ENCODE measurements around the gene TRMT44.
"Not testable (repeated sequence)": the region's sequence is repeated elsewhere in the genome, so short reads cannot be mapped to it uniquely, and the experiment has no call there.

Gene TRMT44

DNA sequence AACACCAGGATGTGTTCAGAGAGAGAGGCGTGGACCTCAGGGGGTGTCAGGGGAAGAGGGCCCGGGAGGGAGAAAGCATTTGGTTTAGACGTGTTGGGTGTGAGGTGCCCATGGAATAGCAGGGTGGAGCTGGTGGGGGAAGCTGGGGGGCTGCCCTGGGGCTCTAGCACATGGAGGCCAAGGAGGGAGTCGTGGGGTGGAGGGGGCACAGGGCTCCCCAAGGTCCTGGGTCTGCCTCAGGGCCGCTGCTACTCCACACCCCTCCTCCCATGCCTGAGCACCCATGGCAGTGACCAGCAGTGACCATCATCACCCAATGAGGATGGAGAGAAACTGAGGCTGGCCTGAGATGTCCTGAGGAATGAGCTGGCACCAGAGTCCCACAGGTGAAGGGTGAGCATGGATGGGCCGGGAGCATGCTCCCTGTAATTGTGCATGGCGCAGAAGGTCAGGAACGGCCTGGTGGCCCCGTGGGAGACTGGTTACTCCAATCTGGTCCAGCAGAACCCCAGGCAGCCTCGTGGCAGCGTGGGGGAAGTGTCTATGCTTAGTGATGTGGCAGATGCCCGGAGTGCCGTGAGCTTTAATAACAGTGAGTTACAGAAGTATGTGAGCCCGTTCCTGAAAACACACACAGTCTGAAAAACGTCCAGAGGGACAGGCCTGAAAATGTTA lies 70.2 kb downstream of the TRMT44 start:
- H3K9me3 Mint-ChIP-seq (ENCODE audit: low read depth), result no peaks in the 10 kb centered on the region
- no peak overlapping the region for H3K27ac Mint-ChIP-seq
- no peak overlapping the region for H3K4me3 Mint-ChIP-seq
- H3K4me1 Mint-ChIP-seq (ENCODE audit: low read depth), result no peaks in the 10 kb centered on the region
- H3K36me3 Mint-ChIP-seq, result peaks cover 4% of the 10 kb centered on the region
- H3K27me3 Mint-ChIP-seq, result no peaks in the 10 kb centered on the region

DNA sequence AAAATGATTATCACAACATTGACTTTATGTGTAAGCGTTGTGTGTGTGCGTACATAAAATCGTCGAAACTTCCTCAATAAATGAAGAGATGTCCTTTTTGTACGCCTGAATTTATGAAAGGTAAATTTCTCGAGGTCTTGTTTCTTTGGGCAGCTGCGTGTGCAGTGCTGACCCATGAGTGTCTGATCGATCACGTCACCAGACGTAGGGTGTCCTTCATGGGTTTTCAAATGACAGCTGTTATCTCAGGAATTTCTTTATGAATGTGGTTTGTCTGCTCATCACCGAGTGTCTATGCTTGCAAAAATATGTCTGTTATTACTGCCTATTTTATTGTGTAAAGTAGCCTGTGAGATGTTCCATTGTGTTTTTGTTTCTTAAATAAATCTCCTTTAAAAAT lies 71.9 kb downstream of the TRMT44 start:
- no peak overlapping the region for H3K27ac Mint-ChIP-seq
- H3K9me3 Mint-ChIP-seq (ENCODE audit: low read depth), result no peaks in the 10 kb centered on the region

DNA sequence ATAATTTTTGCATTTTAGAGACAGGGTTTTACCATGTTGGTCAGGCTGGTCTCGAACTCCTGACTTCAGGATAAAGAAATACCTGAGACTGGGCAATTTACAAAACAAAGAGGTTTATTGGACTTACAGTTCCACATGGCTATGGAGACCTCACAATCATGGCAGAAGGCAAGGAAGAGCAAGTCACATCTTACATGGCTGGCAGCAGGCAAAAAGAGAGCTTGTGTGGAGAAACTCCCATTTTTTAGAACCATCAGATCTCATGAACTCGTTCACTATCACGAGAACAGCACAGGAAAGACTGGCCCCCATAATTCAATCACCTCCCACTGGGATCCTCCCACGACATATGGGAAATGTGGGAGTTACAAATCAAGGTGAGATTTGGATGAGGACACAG lies 72.5 kb downstream of the TRMT44 start:
- H3K9me3 Mint-ChIP-seq (ENCODE audit: low read depth); H3K27ac Mint-ChIP-seq; H3K36me3 Mint-ChIP-seq; H3K4me1 Mint-ChIP-seq (ENCODE audit: low read depth); H3K4me3 Mint-ChIP-seq; H3K27me3 Mint-ChIP-seq: not testable (repeated sequence)

More for the DNA sequence above, 71.9 kb downstream of the TRMT44 start:
- Mint-ChIP-seq H3K4me3 (no peak overlapping the region), H3K27me3 (no peaks in the 10 kb centered on the region), H3K36me3 (peaks cover 4% of the 10 kb centered on the region), H3K4me1 (ENCODE audit: low read depth) (no peaks in the 10 kb centered on the region)

DNA sequence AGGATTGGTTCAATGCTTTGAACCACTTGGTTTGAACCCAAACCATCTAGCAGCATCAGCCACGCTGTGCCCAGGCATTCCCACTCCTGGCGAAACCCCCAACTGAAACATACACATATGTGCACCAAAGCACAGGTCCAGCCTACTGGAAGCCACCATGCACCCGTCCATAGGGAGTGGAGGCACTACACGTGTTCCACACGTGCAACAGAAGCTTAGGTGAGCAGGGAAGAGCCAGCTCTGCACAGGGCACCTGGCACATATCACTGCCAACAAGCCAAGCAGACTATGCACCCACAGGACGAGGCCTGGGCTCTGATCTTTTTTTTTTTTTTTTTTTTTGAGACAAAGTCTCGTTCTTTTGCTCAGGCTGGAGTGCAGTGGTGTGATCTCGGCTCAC lies 73.4 kb downstream of the TRMT44 start:
- Mint-ChIP-seq H3K36me3 (peaks cover 4% of the 10 kb centered on the region), H3K9me3 (ENCODE audit: low read depth) (no peaks in the 10 kb centered on the region), H3K4me1 (ENCODE audit: low read depth) (no peaks in the 10 kb centered on the region), H3K27ac (no peak overlapping the region), H3K27me3 (no peaks in the 10 kb centered on the region), H3K4me3 (no peak overlapping the region)

DNA sequence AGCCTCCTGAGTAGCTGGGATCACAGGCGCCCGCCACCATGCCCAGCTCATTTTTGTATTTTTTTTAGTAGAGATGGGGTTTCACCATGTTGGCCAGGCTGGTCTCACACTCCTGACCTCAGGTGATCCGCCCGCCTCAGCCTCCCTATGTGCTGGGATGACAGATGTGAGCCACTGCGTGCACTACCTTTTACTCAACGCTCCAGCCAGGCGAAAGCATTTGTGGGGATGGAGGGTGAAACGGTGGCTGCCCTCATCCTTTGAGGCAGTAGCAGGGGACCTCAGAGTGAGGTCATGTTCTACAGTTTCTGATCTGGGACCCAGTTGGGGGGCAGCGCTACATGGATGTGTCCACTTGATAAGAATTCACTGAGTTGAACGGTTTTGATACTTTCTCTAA lies 73.8 kb downstream of the TRMT44 start:
- H3K4me1 Mint-ChIP-seq (ENCODE audit: low read depth), result no peaks in the 10 kb centered on the region
- no peak overlapping the region for H3K4me3 Mint-ChIP-seq
- H3K27me3 Mint-ChIP-seq, result no peaks in the 10 kb centered on the region
- peaks cover 4% of the 10 kb centered on the region for H3K36me3 Mint-ChIP-seq
- no peaks in the 10 kb centered on the region for H3K9me3 Mint-ChIP-seq (ENCODE audit: low read depth)
- H3K27ac Mint-ChIP-seq, result no peak overlapping the region

DNA sequence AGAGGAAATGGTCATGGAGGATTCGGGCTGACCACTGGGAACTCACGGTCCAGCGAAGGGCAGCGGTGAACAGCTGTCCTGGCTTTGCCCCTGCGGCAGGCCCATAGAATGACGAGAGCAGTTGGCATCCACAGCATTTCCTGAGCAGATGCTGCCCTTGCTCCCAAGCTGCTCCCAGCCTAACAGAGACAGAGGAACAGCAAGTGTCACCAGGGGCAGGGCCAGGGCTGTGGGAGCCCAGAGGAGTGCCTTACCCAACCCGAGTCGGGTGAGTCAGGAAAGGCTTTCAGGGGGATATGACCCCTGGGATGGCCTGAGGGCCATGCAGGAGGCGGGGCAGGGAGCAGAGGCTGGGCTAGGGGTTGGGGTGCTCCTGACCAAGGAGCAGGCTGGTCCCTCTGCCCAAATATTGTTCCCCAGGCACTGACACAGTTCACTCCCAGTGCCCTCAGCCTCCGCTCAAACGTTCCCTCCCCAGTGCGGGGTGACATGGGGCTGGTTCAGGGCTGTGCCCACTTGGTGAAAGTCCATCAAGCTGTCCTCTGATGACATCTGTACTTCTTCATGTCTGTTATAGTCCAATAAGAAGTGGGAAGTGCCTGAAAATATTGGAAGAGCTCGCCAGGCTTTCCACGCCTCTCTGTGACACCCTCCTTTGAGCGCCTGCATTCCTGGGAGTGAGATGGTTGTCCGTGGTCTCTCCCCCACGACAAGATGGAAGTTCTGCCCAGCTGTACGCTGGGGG lies 74.9 kb downstream of the TRMT44 start:
- Mint-ChIP-seq H3K27me3 (no peaks in the 10 kb centered on the region), H3K4me1 (ENCODE audit: low read depth) (no peaks in the 10 kb centered on the region), H3K27ac (no peak overlapping the region), H3K9me3 (ENCODE audit: low read depth) (no peaks in the 10 kb centered on the region), H3K4me3 (no peak overlapping the region), H3K36me3 (peaks cover 4% of the 10 kb centered on the region)

DNA sequence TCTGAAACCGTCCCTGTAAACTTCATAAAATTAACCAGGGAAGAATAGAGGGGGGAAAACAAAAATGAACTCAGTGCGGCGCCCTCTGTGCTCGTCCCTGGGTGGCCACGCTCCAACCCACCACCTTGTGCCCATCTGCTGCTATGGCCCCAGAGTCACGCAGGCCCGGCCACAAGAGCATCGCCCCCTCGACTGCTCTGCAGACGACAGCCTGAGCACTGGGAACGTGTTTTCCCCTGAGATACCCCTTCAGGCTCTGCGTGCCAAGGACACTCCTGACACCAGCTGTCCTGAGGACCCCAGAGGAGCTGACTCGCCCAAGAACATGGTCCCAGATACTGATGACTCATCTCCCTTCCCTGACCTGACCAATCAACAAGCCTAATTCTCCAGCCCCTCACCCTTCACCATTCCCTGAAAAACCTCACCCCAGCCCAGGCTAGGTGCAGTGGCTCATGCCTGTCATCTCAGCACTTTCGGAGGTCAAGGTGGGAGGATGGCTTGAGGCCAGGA lies 75.5 kb downstream of the TRMT44 start:
- H3K27ac Mint-ChIP-seq, result no peak overlapping the region
- no peaks in the 10 kb centered on the region for H3K4me1 Mint-ChIP-seq (ENCODE audit: low read depth)
- no peaks in the 10 kb centered on the region for H3K27me3 Mint-ChIP-seq
- H3K4me3 Mint-ChIP-seq, result no peak overlapping the region
- H3K9me3 Mint-ChIP-seq (ENCODE audit: low read depth), result no peaks in the 10 kb centered on the region
- H3K36me3 Mint-ChIP-seq, result peaks cover 4% of the 10 kb centered on the region

DNA sequence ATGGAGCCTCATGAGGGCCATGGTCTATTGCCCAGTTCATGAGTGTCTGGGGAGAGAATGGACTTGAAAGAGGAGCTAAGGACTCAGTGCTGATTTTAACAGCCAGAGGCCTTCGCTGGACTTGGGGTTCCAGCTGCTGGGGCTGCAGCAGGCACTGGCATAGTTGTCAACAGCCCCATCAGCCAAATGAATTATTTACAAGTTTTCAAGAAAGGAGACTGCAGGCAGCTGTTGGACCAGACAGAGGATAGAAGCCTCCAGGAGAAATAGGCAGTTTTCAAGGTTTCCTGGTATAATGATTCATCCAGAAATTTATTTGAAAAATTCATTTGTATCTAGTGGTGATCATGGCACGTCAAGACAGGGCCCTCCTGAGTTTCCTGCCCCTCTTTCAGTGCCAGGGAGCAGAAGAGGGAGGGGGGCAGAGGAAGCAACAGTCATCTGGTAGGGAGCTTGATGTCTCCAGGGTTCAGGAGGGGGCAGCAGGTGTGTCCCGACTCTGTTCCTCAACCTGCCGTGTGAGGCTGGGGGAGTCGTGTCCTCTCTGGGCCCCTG lies 76.5 kb downstream of the TRMT44 start:
- Mint-ChIP-seq H3K4me1 (ENCODE audit: low read depth) (no peaks in the 10 kb centered on the region), H3K4me3 (no peak overlapping the region), H3K9me3 (ENCODE audit: low read depth) (no peaks in the 10 kb centered on the region), H3K36me3 (peaks cover 4% of the 10 kb centered on the region), H3K27me3 (no peaks in the 10 kb centered on the region), H3K27ac (no peak overlapping the region)

DNA sequence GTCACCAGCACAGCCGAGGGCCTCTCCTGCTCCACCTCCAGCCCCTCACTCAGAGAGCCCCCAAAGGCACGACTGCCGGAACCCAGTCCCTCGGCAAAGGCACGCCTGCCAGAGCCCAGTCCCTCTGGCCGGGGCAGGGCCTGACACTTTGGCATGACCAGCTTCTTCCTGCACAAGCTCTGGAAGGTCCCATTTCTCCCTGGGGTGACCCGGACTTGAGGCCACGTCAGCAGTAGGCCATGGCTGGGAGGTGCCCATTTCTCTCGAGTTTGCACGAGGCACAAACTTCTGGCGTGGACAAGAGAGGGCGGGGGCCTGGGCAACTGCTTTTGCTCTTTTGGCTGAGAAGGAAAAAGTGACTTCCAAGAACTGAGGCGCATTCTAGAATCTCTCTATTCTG lies 77.4 kb downstream of the TRMT44 start:
- H3K36me3 Mint-ChIP-seq, result peaks cover 4% of the 10 kb centered on the region
- H3K27me3 Mint-ChIP-seq, result no peaks in the 10 kb centered on the region
- no peaks in the 10 kb centered on the region for H3K9me3 Mint-ChIP-seq (ENCODE audit: low read depth)
- no peak overlapping the region for H3K27ac Mint-ChIP-seq
- no peak overlapping the region for H3K4me3 Mint-ChIP-seq
- H3K4me1 Mint-ChIP-seq (ENCODE audit: low read depth), result no peaks in the 10 kb centered on the region

DNA sequence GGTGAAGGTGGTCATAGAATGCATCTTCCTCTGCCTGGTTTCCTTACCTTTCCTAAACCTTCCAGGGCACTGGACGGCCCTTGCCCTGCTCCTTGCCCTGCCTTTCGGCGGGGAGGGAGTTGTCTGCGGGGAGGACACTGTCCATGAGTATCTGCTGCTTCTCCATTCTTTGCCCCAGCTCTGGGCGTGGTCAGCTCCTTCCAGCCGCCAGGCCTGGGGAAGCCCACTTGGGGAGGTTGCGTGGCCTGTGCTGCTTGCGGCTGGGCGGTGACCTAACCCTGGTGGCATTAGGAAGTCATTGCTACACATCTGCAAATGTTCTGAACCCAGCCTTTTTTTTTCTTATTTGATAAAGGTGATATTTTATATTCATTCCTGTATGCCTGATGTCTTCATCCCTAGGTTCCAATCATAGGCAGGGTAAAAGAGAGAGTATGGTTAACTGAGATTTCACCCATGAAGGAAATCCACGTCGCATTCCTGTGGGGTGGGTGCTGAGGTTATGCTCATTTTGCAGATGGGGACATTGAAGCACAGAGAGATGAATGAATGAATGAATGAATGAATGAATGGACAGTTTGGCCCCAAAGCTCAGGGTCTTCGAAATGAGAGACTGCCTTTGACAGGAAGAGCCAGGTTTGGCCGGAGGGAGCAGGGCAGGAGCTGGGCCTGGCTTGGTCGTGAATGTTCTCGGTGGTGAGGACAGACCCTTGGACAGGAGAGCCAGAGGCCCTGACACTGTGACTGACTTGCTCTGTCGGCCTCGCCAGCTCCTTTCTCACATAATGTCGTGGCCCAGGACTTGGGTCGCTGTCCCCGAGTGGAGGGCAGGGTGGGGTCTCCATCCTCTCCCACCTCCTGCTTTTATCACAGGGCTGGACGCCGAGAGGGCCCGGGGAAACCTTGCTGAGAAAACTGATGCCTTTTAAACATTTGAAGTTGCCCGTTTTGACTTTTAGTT lies 81.9 kb downstream of the TRMT44 start:
- H3K36me3 Mint-ChIP-seq, result no peaks in the 10 kb centered on the region

DNA sequence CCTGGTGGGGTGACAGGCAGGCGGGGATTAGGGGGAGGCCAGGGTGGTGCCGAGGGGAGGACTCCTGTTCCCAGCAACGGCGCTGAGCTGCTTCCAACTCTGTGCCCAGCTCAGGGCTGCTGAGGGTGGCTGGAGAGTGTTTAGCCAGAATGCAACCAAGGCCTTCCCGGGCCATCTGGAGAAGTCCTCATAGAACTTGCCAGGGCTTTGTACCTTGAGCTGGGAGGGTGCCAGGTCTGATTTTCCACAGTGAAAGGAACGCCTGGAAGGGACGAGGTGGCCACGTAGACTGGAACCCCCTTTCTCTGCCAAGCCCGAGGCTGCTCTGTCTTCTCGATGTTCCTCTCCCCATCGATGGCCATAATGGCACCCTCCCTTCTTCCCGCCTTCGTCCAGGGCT lies 82.6 kb downstream of the TRMT44 start:
- Mint-ChIP-seq H3K9me3 (ENCODE audit: low read depth) (no peaks in the 10 kb centered on the region), H3K36me3 (no peaks in the 10 kb centered on the region), H3K27me3 (no peaks in the 10 kb centered on the region), H3K27ac (no peak overlapping the region), H3K4me3 (no peak overlapping the region), H3K4me1 (ENCODE audit: low read depth) (no peaks in the 10 kb centered on the region)

More for the DNA sequence above, 81.9 kb downstream of the TRMT44 start:
- Mint-ChIP-seq H3K4me1 (ENCODE audit: low read depth) (no peaks in the 10 kb centered on the region), H3K4me3 (no peak overlapping the region), H3K27me3 (no peaks in the 10 kb centered on the region), H3K27ac (no peak overlapping the region), H3K9me3 (ENCODE audit: low read depth) (no peaks in the 10 kb centered on the region)

DNA sequence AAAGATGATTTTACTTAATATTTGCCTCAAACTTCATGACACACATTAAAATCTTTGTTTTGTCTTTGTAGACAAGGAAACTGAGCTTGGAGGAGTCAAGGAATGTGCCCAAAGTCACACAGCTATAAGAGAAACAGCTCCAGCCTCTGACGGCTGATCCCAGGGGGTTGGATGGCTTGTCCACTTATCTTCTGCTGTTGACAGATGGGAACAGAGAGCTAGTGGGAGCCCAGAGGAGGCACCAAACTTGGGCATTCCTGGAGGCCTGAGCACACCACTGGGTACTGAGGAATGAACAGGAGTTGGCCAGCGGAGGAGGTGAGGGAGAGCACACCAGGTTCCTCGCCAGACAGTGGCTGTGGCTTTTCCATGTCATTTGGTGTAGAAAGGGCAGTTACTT lies 83.2 kb downstream of the TRMT44 start:
- Mint-ChIP-seq H3K4me3 (no peak overlapping the region), H3K4me1 (ENCODE audit: low read depth) (no peaks in the 10 kb centered on the region), H3K36me3 (no peaks in the 10 kb centered on the region), H3K27me3 (peaks cover 2% of the 10 kb centered on the region), H3K27ac (no peak overlapping the region), H3K9me3 (ENCODE audit: low read depth) (no peaks in the 10 kb centered on the region)

DNA sequence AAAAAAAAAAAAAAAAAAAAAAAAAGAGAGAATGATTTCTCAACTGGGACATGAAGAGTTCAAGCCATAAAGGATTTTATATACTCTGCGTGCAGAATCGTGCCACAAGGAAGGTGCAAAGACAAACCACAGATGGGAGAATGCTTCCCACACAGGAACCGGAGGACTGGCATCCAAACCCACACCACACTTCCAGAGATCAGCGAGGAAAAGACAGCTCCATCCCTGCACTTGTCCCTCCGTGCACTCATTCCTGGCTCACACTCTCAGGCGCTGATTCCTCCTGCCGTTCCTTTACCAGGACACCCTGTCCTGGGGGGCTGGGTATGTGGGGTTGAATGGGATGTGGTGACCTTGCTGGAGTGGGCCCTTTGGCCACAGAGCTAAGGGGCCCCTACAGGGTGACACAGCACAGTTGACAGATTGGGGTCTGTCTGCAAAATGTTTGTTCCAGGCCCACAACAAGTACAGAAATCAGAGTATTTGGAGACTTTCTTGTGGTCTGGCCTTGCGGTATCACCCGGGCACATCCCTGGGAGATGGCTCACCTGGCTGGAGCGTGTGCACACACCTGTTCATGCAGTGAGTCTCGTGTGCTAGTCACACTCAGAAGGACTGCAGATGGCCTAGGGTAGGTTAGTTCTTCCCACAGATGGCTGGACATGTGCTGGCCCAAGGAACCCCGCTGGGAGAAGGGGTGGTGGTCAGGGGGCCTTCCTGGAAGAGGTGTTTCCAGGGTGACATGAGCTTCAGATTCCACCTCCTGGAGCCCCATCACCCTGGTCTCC lies 84.2 kb downstream of the TRMT44 start:
- H3K4me3 Mint-ChIP-seq, result no peak overlapping the region
- H3K36me3 Mint-ChIP-seq, result no peaks in the 10 kb centered on the region
- H3K4me1 Mint-ChIP-seq (ENCODE audit: low read depth), result no peaks in the 10 kb centered on the region
- peaks cover 2% of the 10 kb centered on the region for H3K27me3 Mint-ChIP-seq
- H3K27ac Mint-ChIP-seq, result no peak overlapping the region
- no peaks in the 10 kb centered on the region for H3K9me3 Mint-ChIP-seq (ENCODE audit: low read depth)
